Liver (tissue), 3 donors: Measurements from ENCODE around the gene GON4L.

Source experiments
- CTCF ChIP-seq: fragments of 150-350 bp; IDR thresholded peaks from 2 replicates; pipeline ENCODE4 v1.5.1; 2017; ENCODE audit warnings: improper control_type of control experiment, low read depth, low read length; ENCODE audit not compliant: missing input control
- FOXA1 ChIP-seq: IDR thresholded peaks from 2 replicates; pipeline ENCODE4 v1.6.1; 2016; ENCODE audit warnings: antibody characterized with exemption
- MAX ChIP-seq: IDR thresholded peaks from 2 replicates; pipeline ENCODE4 v1.6.1; 2016; ENCODE audit warnings: antibody characterized with exemption
- SP1 ChIP-seq: IDR thresholded peaks from 2 replicates; pipeline ENCODE4 v1.6.1; 2018; ENCODE audit warnings: antibody characterized with exemption, mild to moderate bottlenecking
- ZBTB33 ChIP-seq: IDR thresholded peaks from 2 replicates; pipeline ENCODE4 v1.6.1; 2016; ENCODE audit warnings: antibody characterized with exemption
- donor health status: healthy.
- donor health status: healthy.

GRCh38 chr1:155856257-155856974 lies 598 bp downstream of the GON4L start:
- TF ChIP-seq CTCF = no peak
- TF ChIP-seq FOXA1 = no peak
- TF ChIP-seq SP1 = no peak
- no peak for TF ChIP-seq MAX
- no peak for TF ChIP-seq ZBTB33
